Posterior vena cava (tissue), 2 donors: ENCODE data around the gene C16orf96. TPM values are rescaled to one million over a fixed set of nuclear protein-coding genes. Genes with fewer than 3 reads are reported as not detected.
A peak's percentile ranks its signal among the peaks of the same experiment; 100 is the strongest.

ENCODE experiments used
- DNase-seq: peaks from one replicate; pipeline ENCODE4 v3.0.0-alpha.2; 2020; ENCODE audit warnings: low spot score
- intact Hi-C, 2 donors: fragments of 100-400 bp; cut with DNase I; formaldehyde crosslinking; loops; one replicate each; pipeline versions ENCODE4 v1.14.1 to v1.14.2; 2022 to 2023
- total RNA-seq, 2 donors: library from RNA; stranded (reverse); fragmentation: NEBNext Ultra II Directional; extraction: Animal tissue kit (Norgen Biotek cat#: 25700); gene quantifications; one replicate each; pipeline ENCODE4 v1.2.1, GENCODE V29; 2021
- donor health status: DM: yes; HTN: yes; CAD: no.
- donor health status: DM: yes; HTN: yes; CAD: no.

The C16orf96 gene
- total RNA-seq, 2 donors from 2014 or later = 0.09 to 0.10 TPM

GRCh38 chr16:4523686-4524085, 32.5 kb upstream of the C16orf96 start:
- intact Hi-C loops = no loop called here
- DNase-seq = no peak

DNA sequence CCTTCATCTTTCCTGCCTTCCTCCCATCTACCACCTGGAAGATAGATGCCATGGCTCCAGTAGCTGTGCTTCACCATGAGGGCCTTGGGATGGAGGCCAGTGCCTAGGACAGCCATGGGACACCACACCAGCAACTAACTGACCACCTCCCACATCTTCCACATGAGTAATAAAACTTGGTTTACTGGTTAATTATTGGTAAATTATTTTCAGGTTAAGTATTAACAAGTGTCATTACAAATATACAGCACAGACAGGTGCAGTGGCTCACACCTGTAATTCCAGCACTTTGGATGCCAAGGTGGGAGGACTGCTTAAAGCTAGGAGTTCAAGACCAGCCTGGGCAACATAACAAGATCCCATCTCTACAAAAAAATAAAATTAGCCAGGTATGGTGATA, 31.6 kb upstream of the C16orf96 start:
- no peak for DNase-seq
- intact Hi-C loops = no loop called here

DNA sequence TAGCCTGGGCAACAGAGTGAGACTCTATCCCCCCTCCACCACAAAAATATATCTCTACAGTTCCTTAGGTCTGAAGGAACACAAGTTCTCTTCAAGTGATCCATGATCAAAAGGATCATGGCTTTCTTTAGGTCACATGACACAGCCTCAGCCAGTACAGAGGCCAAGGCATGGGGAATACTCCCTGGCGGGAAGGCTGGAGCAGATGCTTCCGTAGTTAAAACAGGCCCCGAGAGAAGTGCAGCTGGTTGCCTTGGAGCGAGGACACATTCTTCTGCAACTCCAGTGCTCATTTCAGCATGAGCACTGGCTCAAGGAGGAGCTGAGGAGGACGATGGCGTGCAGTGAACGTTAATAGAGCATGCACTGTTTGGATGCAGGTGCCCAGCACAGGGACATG, 31.1 kb upstream of the C16orf96 start:
- no peak for DNase-seq
- intact Hi-C loops = no loop called here

DNA sequence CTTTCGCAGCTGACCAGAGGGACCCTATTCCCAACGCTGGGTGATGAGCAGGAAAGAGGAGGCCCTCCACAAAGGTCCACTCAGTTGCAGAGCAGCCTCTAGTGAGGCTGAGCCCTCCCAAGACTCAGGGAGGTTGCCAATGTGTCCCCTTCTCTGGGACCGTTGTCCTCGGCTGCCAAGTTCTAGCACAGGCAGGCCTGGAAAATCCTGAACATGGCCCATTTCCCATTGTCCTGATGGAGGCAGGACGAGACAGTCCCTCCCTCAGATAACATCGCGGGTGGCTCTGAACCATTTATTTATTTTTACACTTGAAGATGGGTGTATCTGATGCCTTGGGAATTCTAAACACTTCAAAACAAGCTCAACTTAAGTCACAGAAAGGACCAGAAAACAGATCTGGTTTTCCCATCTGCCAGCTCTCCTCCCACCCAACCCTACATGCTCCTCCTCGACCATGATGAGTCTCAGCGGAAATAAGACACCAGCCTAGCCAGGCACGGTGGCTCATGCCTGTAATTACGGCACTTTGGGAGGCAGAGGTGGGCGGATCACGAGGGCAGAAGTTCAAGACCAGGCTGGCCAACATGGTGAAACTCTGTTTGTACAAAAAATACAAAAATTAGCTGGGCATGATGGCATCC, 30.4 kb upstream of the C16orf96 start:
- no peak for DNase-seq

GRCh38 chr16:4529085-4530060, 26.8 kb upstream of the C16orf96 start:
- intact Hi-C loops = no loop called here
- DNase-seq = no peak

More for the DNA sequence above, 30.4 kb upstream of the C16orf96 start:
- intact Hi-C loops = no loop called here

- no peak for DNase-seq
- intact Hi-C loops = loop anchor here in 1 of 2 donors (1.0 kb wide), 1 partner anchor 15 kb away; no protein-coding TSS in a partner anchor
Measured at GRCh38 chr16:4531811-4532210, 24.3 kb upstream of the C16orf96 start.

DNA sequence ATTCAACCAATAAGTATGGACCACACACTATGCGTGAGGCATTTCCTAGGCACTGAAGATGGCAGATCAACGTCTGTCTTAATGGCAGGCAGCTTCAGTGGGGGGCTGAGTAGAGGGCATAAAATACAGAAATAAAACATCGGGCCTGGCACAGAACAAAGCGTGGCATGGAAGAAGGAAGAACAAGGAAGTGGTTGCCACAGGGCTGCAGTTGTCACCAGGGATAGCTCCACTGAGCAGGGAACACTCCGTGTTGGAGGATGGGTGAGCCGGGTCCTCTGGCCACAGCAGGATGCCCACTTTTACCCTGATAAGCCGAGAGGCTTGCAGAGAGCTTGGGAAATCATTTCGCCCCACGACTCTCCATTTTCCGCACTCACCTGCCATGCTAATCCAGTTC, 23.9 kb upstream of the C16orf96 start:
- no peak for DNase-seq
- intact Hi-C loops = no loop called here

GRCh38 chr16:4533490-4533889, 22.6 kb upstream of the C16orf96 start:
- DNase-seq = no peak
- intact Hi-C loops = no loop called here

GRCh38 chr16:4534151-4534790, 21.9 kb upstream of the C16orf96 start:
- intact Hi-C loops = no loop called here

DNA sequence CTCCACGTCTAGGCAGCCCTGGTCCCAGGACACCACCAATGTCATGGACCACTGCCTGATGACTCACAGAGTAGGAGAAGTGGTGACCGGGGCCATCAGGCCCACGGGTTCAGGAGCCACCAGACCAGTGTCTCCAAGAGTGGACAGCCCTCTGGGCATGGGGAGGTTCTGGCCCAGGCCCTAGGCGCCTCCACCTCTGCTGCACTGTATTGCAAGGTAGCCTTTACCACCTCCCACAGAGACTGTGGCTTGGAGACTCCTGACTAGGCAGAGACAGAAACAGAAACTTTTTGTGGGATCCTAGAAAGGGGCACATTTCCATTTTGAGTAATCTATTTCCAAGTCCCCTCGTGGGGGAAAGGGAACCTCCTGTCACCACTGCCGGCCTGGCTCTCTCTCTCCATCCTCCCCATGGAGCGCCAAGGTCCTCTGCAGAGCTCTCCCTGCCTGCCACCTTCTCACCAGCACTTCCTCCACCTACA, 20.5 kb upstream of the C16orf96 start:
- no peak for DNase-seq
- intact Hi-C loops = no loop called here

More at GRCh38 chr16:4534151-4534790, 21.9 kb upstream of the C16orf96 start:
- no peak for DNase-seq

DNA sequence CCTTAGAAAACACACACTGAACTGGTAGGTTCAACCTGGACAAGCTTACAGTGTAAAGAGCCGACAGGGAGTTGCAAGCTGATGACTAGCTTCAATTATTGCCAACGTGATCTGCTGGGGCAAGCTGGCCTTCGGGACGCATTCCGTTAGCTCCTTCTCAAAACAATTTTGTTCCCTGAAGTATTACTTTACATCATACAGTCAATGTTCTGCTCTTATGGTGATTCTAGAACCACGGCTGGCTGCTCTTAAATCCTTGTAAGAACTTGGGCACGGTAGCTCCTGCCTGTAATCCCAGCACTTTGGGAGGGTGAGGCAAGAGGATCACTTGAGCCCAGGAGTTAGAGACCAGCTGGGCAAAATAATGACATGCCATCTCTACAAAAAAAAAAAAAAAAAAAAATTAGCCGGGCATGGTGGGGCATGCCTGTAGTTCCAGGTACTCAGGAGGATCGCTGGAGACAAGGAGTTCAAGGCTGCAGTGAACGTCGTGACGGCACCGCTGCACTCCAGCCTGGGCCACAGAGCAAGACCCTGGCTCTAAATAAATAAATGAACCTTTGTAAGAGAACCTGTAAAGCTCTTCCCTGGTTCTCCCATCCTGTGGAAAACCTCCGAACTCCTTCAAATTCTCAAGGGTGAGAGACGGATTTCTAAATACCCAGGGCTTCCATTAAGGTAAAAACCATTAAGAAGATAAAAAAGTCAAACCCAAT, 19.6 kb upstream of the C16orf96 start:
- intact Hi-C loops = no loop called here
- DNase-seq = no peak

DNA sequence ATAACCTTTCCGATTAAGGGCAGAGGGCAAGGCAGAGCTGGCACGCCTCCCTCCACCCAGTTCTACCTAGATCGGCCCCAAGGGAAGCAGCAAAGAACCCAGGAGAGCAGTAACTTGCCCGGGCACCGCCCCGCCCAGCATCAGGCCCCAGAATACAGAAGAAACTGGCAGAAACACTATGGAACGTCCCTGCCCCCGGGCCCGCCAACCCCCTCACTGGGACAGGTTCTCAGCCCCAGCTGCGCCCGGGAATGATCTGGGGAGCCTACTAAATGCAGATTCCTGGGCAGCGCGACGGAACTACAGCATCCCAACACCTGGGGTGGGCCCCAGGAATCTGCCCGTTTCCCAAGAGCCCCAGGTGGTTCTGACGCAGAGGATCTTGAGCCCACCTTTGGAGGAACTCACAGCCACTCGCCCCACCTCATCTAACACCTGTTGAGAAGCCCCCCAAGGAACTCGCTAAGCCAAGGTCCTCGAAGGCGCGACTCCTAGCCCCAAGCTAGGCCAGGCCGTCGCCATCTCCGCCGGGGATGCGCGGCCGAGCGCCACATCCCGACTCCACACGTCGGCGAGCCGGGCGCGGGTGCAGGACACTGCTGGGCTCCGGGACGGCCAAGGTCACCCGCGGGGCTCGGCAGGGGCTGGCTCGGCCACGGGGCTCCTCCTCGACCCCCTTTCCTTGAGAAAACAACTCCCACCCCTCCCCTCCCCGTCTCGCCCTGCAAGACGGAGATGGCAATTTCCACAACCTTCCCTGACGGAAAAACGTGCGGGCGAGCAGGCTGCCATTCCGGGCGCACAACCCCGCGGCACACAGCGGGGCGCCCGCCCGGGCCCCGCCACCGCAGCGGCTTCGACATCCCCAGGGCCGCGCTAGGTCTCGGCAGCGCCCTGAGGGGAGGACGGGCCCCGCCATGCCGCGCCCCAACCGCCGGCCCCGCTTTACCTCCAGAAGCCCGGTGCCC, 18.5 kb upstream of the C16orf96 start:
- intact Hi-C loops = no loop called here

GRCh38 chr16:4538350-4539235, 17.5 kb upstream of the C16orf96 start, which contains the start of gene CDIP1:
Gene CDIP1, minus strand, starts transcription at chr16:4538773. Its CDS starts 24,643 bp downstream, at chr16:4514130.
- peak; percentile 99 for DNase-seq
- intact Hi-C loops = no loop called here

More for the DNA sequence above, 18.5 kb upstream of the C16orf96 start:
- DNase-seq = no peak

GRCh38 chr16:4539716-4540284, 16.3 kb upstream of the C16orf96 start:
- intact Hi-C loops = no loop called here
- no peak for DNase-seq

DNA sequence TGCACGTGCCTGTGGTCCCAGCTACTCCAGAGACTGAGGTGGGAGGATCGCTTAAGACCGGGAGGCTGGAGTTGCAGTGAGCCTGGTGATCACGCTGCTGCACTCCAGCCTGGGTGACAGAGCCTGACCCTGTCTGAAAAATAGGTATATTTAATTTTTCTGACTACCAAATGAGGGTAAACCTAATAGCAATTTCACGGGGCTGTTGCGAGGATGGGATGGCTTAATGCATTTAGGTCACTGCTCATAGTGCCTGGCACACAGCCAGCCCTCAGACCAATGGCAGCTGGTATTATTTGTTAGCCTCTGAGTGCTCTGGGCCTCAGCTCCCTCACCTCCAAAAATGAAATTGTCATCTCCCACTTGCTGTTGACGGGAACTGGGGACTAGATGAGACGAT, 11.7 kb upstream of the C16orf96 start:
- intact Hi-C loops = no loop called here
- no peak for DNase-seq

GRCh38 chr16:4548124-4548523, 8.0 kb upstream of the C16orf96 start:
- DNase-seq = no peak
- intact Hi-C loops = loop anchor here in 1 of 2 donors (5.0 kb wide), 1 partner anchor 41 kb away; no protein-coding TSS in a partner anchor

- no peak for DNase-seq
- intact Hi-C loops = no loop called here
Measured at GRCh38 chr16:4550591-4550990, 5.5 kb upstream of the C16orf96 start.
